Natural killer cell (primary cell): ENCODE measurements around the gene SCN2A. TPM values are rescaled to one million over a fixed set of nuclear protein-coding genes. Genes with fewer than 3 reads are reported as not detected.

ENCODE experiments used
- ATAC-seq, 3 donors: fragments of 150-1000 bp in 2 of 3; fragments of 200-7000 bp in 1 of 3; cut with Tn5 transposase; 1 replicate in 1 of 3; 2 replicates in 2 of 3; pipeline ENCODE4 v1.10.0; 2021; ENCODE audit warnings: mild to moderate bottlenecking in 2 of 3, moderate library complexity in 2 of 3
- DNase-seq, 2 donors: peaks; one replicate each; pipeline versions ENCODE4 v3.0.0 to v3.0.0-alpha.2; 2013 to 2021; ENCODE audit warnings: mixed read lengths in 1 of 2
- H3K27ac ChIP-seq: one replicate; pipeline ENCODE4 v1.5.1; 2013; ENCODE audit warnings: mild to moderate bottlenecking, low read length
- H3K27me3 ChIP-seq: one replicate; pipeline ENCODE4 v1.6.1; 2013; ENCODE audit warnings: low read length; ENCODE audit not compliant: control insufficient read depth, insufficient read depth
- H3K36me3 ChIP-seq: one replicate; pipeline ENCODE4 v1.6.1; 2013; ENCODE audit warnings: low read length; ENCODE audit not compliant: control insufficient read depth, insufficient read depth
- H3K4me1 ChIP-seq: one replicate; pipeline ENCODE4 v1.6.1; 2013; ENCODE audit warnings: low read length; ENCODE audit not compliant: control insufficient read depth, insufficient read depth
- H3K4me3 ChIP-seq: one replicate; pipeline ENCODE4 v1.5.1; 2013; ENCODE audit warnings: low read length
- H3K9me3 ChIP-seq: one replicate; pipeline ENCODE4 v1.6.1; 2013; ENCODE audit warnings: low read length; ENCODE audit not compliant: control insufficient read depth, insufficient read depth
- H3K27ac Mint-ChIP-seq, 2 donors: one replicate each; pipeline ENCODE4 v1.8.0; 2022; ENCODE audit warnings: mild to moderate bottlenecking in 2 of 2, mixed read lengths in 2 of 2, moderate library complexity in 1 of 2
- H3K27me3 Mint-ChIP-seq, 2 donors: one replicate each; pipeline ENCODE4 v1.8.0; 2022; ENCODE audit warnings: low read depth in 2 of 2, mixed read lengths in 2 of 2
- H3K36me3 Mint-ChIP-seq: one replicate; pipeline ENCODE4 v1.8.0; 2022; ENCODE audit warnings: mixed read lengths
- H3K4me1 Mint-ChIP-seq, 2 donors: one replicate each; pipeline ENCODE4 v1.8.0; 2022; ENCODE audit warnings: mixed read lengths in 2 of 2
- H3K4me3 Mint-ChIP-seq: one replicate; pipeline ENCODE4 v1.8.0; 2022; ENCODE audit warnings: mild to moderate bottlenecking, moderate library complexity, mixed read lengths
- H3K9me3 Mint-ChIP-seq, 2 donors: one replicate each; pipeline ENCODE4 v1.8.0; 2022; ENCODE audit warnings: mixed read lengths in 2 of 2
- CTCF ChIP-seq: fragments of 200-600 bp; IDR thresholded peaks from one replicate; pipeline ENCODE4 v1.8.0; 2022; ENCODE audit warnings: antibody characterized with exemption
- WGBS: methylation state at CpG from one replicate; pipeline ENCODE4 v1.1.7; 2013; ENCODE audit warnings: missing lambda C conversion rate; ENCODE audit not compliant: insufficient coverage; 5-methylcytosine and 5-hydroxymethylcytosine counted together
- intact Hi-C: fragments of 100-400 bp; cut with micrococcal nuclease; formaldehyde crosslinking; loops from one replicate; pipeline ENCODE4 v1.14.2; 2022
- total RNA-seq, 4 donors: library from RNA; stranded (reverse); fragments of 120-200 nt in 1 of 4; gene quantifications; one replicate each; pipeline versions ENCODE4 v1.2.3 to v1.2.4, GENCODE V29; 2013 to 2022

SCN2A gene
- total RNA-seq, 3 donors from 2014 or later (not counting 1 experiment from before 2014, with no cell fraction given), result 0.10 TPM; not detected in 2

- intact Hi-C loops, result no loop called here
- H3K36me3 Mint-ChIP-seq, result no peaks in the 10 kb centered on the region
- Histone ChIP-seq H3K9me3 (no peaks in the 10 kb centered on the region), H3K4me1 (no peaks in the 10 kb centered on the region), H3K4me3 (no peak overlapping the region), H3K36me3 (no peaks in the 10 kb centered on the region), H3K27ac (no peak overlapping the region), H3K27me3 (no peaks in the 10 kb centered on the region)
- no CpG with 5 or more reads among the region's 1 CpG for WGBS
- H3K4me3 Mint-ChIP-seq, result no peak overlapping the region
- ATAC-seq (no peak), DNase-seq (no peak)
- H3K27me3 Mint-ChIP-seq, result no peaks in the 10 kb centered on the region
- no peak overlapping the region for H3K27ac Mint-ChIP-seq
- H3K4me1 Mint-ChIP-seq, result no peaks in the 10 kb centered on the region
- TF ChIP-seq CTCF, result no peak
- no peaks in the 10 kb centered on the region for H3K9me3 Mint-ChIP-seq
Measured at GRCh38 chr2:165202239-165202638, 37.0 kb upstream of the SCN2A start.

DNA sequence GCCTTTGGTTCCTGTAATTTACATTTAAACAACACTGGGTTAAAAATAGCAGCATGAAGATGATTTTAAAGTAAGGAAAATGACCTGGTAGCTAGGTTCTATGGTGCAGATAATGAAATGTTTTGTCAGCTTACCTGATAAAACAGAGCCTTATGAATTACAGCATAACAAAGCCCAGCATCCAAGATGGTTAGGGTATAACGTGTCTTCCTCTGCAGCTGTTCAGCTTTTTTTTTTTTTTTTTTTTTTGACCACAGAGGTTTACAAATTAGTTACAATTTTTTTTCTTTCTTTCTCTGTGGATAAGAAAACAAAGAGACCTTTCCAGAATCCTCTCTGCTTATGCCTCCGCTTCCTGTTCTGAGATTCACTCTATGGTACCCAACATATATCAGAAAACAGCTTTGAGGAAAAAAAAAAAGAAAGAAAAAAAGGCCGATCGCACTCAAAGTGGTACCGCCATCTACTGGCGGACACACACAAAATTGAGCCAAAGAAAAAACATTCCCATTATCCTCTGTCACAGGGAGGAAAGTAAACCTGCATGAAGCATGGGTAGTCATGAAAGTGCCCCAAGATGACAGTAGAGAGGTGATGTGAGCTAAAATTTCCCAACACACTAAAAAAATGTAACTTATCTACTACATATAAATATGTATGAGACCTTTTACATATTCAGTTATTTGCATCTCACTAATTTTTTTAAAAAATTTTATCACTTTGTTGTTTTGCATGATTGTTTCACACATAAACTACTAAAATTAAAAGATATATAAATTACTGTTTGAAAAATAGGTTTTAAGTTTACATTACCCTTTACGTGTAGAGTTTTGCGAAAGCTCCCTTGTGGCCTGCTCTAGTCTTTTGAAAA, 35.3 kb upstream of the SCN2A start, which contains the start of gene SCN3A:
Gene SCN3A (minus strand): TSS at position 362 of the 871 bp plus-strand sequence. CDS start 27,656 bp downstream, outside the sequence.
- Mint-ChIP-seq H3K36me3 (no peaks in the 10 kb centered on the region), H3K27ac (no peak within 1 kb of the TSS), H3K4me1 (no peaks in the 10 kb centered on the region), H3K9me3 (no peaks in the 10 kb centered on the region), H3K27me3 (no peaks in the 10 kb centered on the region), H3K4me3 (no peak within 1 kb of the TSS)
- H3K4me1 ChIP-seq, result no peaks in the 10 kb centered on the region
- no peaks in the 10 kb centered on the region for H3K9me3 ChIP-seq
- WGBS, result 40% methylated on average over 4 of the region's 8 CpGs
- H3K36me3 ChIP-seq, result no peaks in the 10 kb centered on the region
- intact Hi-C loops, result no loop called here
- DNase-seq (peak in 1 of 2 donors; percentile 35), ATAC-seq (no peak)
- peak; percentile 12 for TF ChIP-seq CTCF
- H3K4me3 ChIP-seq, result no peak within 1 kb of the TSS
- no peak within 1 kb of the TSS for H3K27ac ChIP-seq
- H3K27me3 ChIP-seq, result no peaks in the 10 kb centered on the region

DNA sequence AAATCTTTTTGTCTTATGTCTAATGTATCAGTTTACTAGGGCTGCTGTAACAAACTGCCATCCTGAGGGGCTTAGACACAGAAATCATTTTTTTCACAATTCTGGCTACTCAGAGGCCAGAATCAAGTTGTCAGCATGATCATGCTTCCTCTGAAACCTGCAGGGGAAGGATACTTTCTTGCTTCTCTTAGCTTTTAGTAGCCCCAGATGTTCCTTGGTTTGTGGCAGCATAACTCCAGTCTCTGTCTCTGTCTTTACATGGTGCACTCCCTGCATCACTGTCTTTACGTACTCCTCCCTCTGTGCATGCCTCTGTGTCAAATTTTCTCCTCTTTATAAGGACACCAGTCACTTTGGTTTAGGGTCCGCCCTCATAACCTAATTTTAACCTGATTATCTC, 33.3 kb upstream of the SCN2A start:
- ATAC-seq (no peak), DNase-seq (no peak)
- Mint-ChIP-seq H3K9me3 (no peaks in the 10 kb centered on the region), H3K27ac (no peak overlapping the region), H3K4me3 (no peak overlapping the region), H3K4me1 (no peaks in the 10 kb centered on the region), H3K36me3 (no peaks in the 10 kb centered on the region), H3K27me3 (no peaks in the 10 kb centered on the region)
- intact Hi-C loops, result no loop called here
- H3K36me3 ChIP-seq, result no peaks in the 10 kb centered on the region
- 74% methylated on average over 2 of the region's 2 CpGs for WGBS
- no peaks in the 10 kb centered on the region for H3K4me1 ChIP-seq
- H3K27ac ChIP-seq, result no peak overlapping the region
- H3K9me3 ChIP-seq, result no peaks in the 10 kb centered on the region
- H3K27me3 ChIP-seq, result no peaks in the 10 kb centered on the region
- no peak overlapping the region for H3K4me3 ChIP-seq
- no peak for TF ChIP-seq CTCF
